H9 (cell line): ENCODE measurements around the gene ZC3HAV1. TPM values are rescaled to one million over a fixed set of nuclear protein-coding genes. Genes with fewer than 3 reads are reported as not detected.

ENCODE experiments used
- DNase-seq: peaks from one replicate; pipeline ENCODE4 v3.0.0-alpha.2; 2017
- H2AFZ ChIP-seq: one replicate; pipeline ENCODE4 v1.6.1; 2013; ENCODE audit warnings: mild to moderate bottlenecking, low read length, control low read depth, moderate library complexity
- H2AK5ac ChIP-seq: 2 replicates; pipeline ENCODE4 v1.6.1; 2013; ENCODE audit warnings: low read length, control low read depth, mixed read lengths; ENCODE audit not compliant: insufficient read length
- H2BK120ac ChIP-seq: one replicate; pipeline ENCODE4 v1.6.1; 2013; ENCODE audit warnings: low read depth, mild to moderate bottlenecking, low read length, control low read depth, inconsistent platforms; ENCODE audit not compliant: poor library complexity, severe bottlenecking
- H2BK12ac ChIP-seq: 2 replicates; pipeline ENCODE4 v1.6.1; 2013; ENCODE audit warnings: low read length, control low read depth, mixed read lengths, low read depth; ENCODE audit not compliant: insufficient read length
- H2BK15ac ChIP-seq: 2 replicates; pipeline ENCODE4 v1.6.1; 2013; ENCODE audit warnings: low read depth, low read length, control low read depth
- H2BK20ac ChIP-seq: one replicate; pipeline ENCODE4 v1.6.1; 2013; ENCODE audit warnings: low read depth, mild to moderate bottlenecking, low read length, control low read depth, inconsistent platforms; ENCODE audit not compliant: poor library complexity, severe bottlenecking
- H2BK5ac ChIP-seq: 2 replicates; pipeline ENCODE4 v1.6.1; 2013; ENCODE audit warnings: low read length, control low read depth, mixed read lengths; ENCODE audit not compliant: insufficient read length
- H3K14ac ChIP-seq: 2 replicates; pipeline ENCODE4 v1.6.1; 2013; ENCODE audit warnings: low read length, control low read depth; ENCODE audit not compliant: insufficient read depth
- H3K18ac ChIP-seq: 2 replicates; pipeline ENCODE4 v1.6.1; 2013; ENCODE audit warnings: low read depth, mild to moderate bottlenecking, mixed read lengths, low read length, control low read depth; ENCODE audit not compliant: insufficient read length
- H3K23ac ChIP-seq: 2 replicates; pipeline ENCODE4 v1.6.1; 2013; ENCODE audit warnings: low read length, control low read depth, mixed read lengths, low read depth; ENCODE audit not compliant: insufficient read length
- H3K23me2 ChIP-seq: 2 replicates; pipeline ENCODE4 v1.6.1; 2013; ENCODE audit warnings: low read depth, mild to moderate bottlenecking, mixed read lengths, low read length, control low read depth; ENCODE audit not compliant: insufficient read length, poor library complexity, severe bottlenecking
- H3K27ac ChIP-seq: 2 replicates; pipeline ENCODE4 v1.5.1; 2013; ENCODE audit warnings: low read length, control low read depth, mixed read lengths, low read depth; ENCODE audit not compliant: insufficient read length
- H3K27me3 ChIP-seq: 2 replicates; pipeline ENCODE4 v1.6.1; 2013; ENCODE audit warnings: low read length, control low read depth, inconsistent platforms; ENCODE audit not compliant: insufficient read depth
- H3K4ac ChIP-seq: 2 replicates; pipeline ENCODE4 v1.6.1; 2013; ENCODE audit warnings: low read depth, mild to moderate bottlenecking, control low read depth, inconsistent platforms, low read length, moderate library complexity
- H3K4me1 ChIP-seq: 2 replicates; pipeline ENCODE4 v1.6.1; 2013; ENCODE audit warnings: low read length, control low read depth, inconsistent platforms; ENCODE audit not compliant: insufficient read depth
- H3K4me2 ChIP-seq: 2 replicates; pipeline ENCODE4 v1.6.1; 2013; ENCODE audit warnings: low read length, control low read depth, mixed read lengths; ENCODE audit not compliant: insufficient read length, insufficient read depth
- H3K56ac ChIP-seq: 2 replicates; pipeline ENCODE4 v1.6.1; 2013; ENCODE audit warnings: low read depth, mild to moderate bottlenecking, mixed read lengths, low read length, control low read depth; ENCODE audit not compliant: insufficient read length
- H3K79me1 ChIP-seq: 2 replicates; pipeline ENCODE4 v1.6.1; 2013; ENCODE audit warnings: low read depth, mild to moderate bottlenecking, moderate library complexity, low read length, control low read depth, inconsistent platforms; ENCODE audit not compliant: insufficient read depth, poor library complexity, severe bottlenecking
- H3K79me2 ChIP-seq: 2 replicates; pipeline ENCODE4 v1.6.1; 2013; ENCODE audit warnings: low read length, control low read depth, inconsistent platforms; ENCODE audit not compliant: insufficient read depth
- H3K9ac ChIP-seq: 2 replicates; pipeline ENCODE4 v1.6.1; 2013; ENCODE audit warnings: low read length, control low read depth, mixed read lengths; ENCODE audit not compliant: insufficient read length; ENCODE audit errors: extremely low read depth
- H3K9me3 ChIP-seq: one replicate; pipeline ENCODE4 v1.6.1; 2013; ENCODE audit warnings: low read depth, low read length, inconsistent platforms; ENCODE audit not compliant: control insufficient read depth
- H3T11ph ChIP-seq: one replicate; pipeline ENCODE4 v1.6.1; 2013; ENCODE audit warnings: mild to moderate bottlenecking, low read length, control low read depth, inconsistent platforms
- H4K20me1 ChIP-seq: one replicate; pipeline ENCODE4 v1.6.1; 2013; ENCODE audit not compliant: control insufficient read depth, insufficient read length, insufficient read depth
- H4K5ac ChIP-seq: 2 replicates; pipeline ENCODE4 v1.6.1; 2013; ENCODE audit warnings: low read depth, mild to moderate bottlenecking, mixed read lengths, low read length, control low read depth; ENCODE audit not compliant: insufficient read length
- H4K8ac ChIP-seq: replicated peaks from 2 replicates; pipeline ENCODE4 v1.6.1; 2013; ENCODE audit warnings: low read length, control low read depth, mixed read lengths, low read depth; ENCODE audit not compliant: insufficient read length
- H4K91ac ChIP-seq: 2 replicates; pipeline ENCODE4 v1.6.1; 2013; ENCODE audit warnings: low read depth, mild to moderate bottlenecking, moderate library complexity, mixed read lengths, low read length, control low read depth; ENCODE audit not compliant: insufficient read length
- H3K27ac Mint-ChIP-seq, 3 experiments: 2 replicates in 2 of 3; 3 replicates in 1 of 3; pipeline ENCODE4 v1.8.0; 2020 to 2021; ENCODE audit warnings: mixed read lengths in 3 of 3, mild to moderate bottlenecking in 1 of 3, moderate library complexity in 1 of 3
- H3K27me3 Mint-ChIP-seq: 2 replicates; pipeline ENCODE4 v1.8.0; 2021; ENCODE audit warnings: low read depth, mild to moderate bottlenecking, moderate library complexity, mixed read lengths
- H3K36me3 Mint-ChIP-seq, 3 experiments: 2 replicates in 2 of 3; 3 replicates in 1 of 3; pipeline ENCODE4 v1.8.0; 2020 to 2021; ENCODE audit warnings: low read depth in 3 of 3, mixed read lengths in 3 of 3; ENCODE audit not compliant: insufficient read depth in 1 of 3
- H3K4me1 Mint-ChIP-seq, 2 experiments: 2 replicates each; pipeline ENCODE4 v1.8.0; 2020; ENCODE audit warnings: mixed read lengths in 2 of 2
- H3K4me3 Mint-ChIP-seq, 2 experiments: 2 replicates in 1 of 2; 3 replicates in 1 of 2; pipeline ENCODE4 v1.8.0; 2020 to 2021; ENCODE audit warnings: mild to moderate bottlenecking in 2 of 2, mixed read lengths in 2 of 2, moderate library complexity in 1 of 2
- H3K9me3 Mint-ChIP-seq, 2 experiments: 2 replicates in 1 of 2; 3 replicates in 1 of 2; pipeline ENCODE4 v1.8.0; 2020; ENCODE audit warnings: mild to moderate bottlenecking in 2 of 2, mixed read lengths in 2 of 2, moderate library complexity in 1 of 2
- WGBS: extraction: QIAGEN DNeasy Blood & Tissue Kit; methylation state at CpG from one replicate; pipeline ENCODE4 v1.1.7; 2013; ENCODE audit warnings: missing lambda C conversion rate, low lambda C conversion rate, mixed read lengths; ENCODE audit not compliant: insufficient read length; ENCODE audit errors: extremely low coverage; 5-methylcytosine and 5-hydroxymethylcytosine counted together
- total RNA-seq: library from RNA; stranded (reverse); gene quantifications from 2 replicates; pipeline ENCODE4 v1.2.1, GENCODE V29; 2021
- TF ChIP-seq, protein P1 (sequence below): fragments of 200-600 bp; sonication (generic); conservative IDR thresholded peaks from 3 replicates; pipeline ENCODE4 v1.8.0; 2021; ENCODE audit warnings: antibody characterized with exemption, mild to moderate bottlenecking

ZC3HAV1 gene
- total RNA-seq, 1 experiment from 2014 or later: 32.8 TPM

DNA sequence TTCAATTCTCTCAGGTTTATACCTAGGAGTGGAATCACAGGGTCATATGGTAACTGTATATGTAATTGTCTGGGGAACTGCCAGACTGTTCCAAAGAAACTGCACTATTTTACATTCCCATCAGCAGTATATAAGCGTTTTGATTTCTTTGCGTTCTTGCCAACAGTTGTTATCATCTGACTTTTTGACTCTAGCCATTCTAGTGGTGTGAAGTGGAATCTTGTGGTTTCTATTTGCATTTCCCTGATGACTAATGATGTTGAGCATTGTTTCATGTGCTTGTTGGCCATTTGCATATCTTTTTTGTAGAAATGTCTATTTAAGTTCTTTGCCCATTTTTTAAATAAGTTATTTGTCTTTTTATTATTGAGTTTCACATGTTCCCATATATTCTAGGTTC is 44.3 kb upstream of the ZC3HAV1 start:
- Histone ChIP-seq H3K4me2 (no peak overlapping the region), H3K79me2 (no peaks in the 10 kb centered on the region), H4K8ac (no peak overlapping the region), H3K23ac (no peak overlapping the region), H3K56ac (no peak overlapping the region), H3K14ac (no peak overlapping the region), H3K9me3 (no peaks in the 10 kb centered on the region), H2AK5ac (no peak overlapping the region), H3K79me1 (no peaks in the 10 kb centered on the region), H4K91ac (no peak overlapping the region), H2BK20ac (no peak overlapping the region), H2AFZ (no peak overlapping the region), H3K23me2 (no peaks in the 10 kb centered on the region), H4K5ac (no peak overlapping the region), H3K4me1 (peaks cover 3% of the 10 kb centered on the region; the same call in 1 of the 2 replicates), H3K4ac (no peak overlapping the region), H4K20me1 (no peaks in the 10 kb centered on the region), H3K18ac (no peak overlapping the region), H2BK15ac (no peak overlapping the region), H3K9ac (no peak overlapping the region), H3K27me3 (no peaks in the 10 kb centered on the region), H2BK5ac (no peak overlapping the region), H3T11ph (no peak overlapping the region), H2BK120ac (no peak overlapping the region), H2BK12ac (no peak overlapping the region), H3K27ac (no peak overlapping the region)
- Mint-ChIP-seq H3K36me3 (0 out of 7 replicates have a peak, but pooled peaks cover 0 to 2% (median 0%) of the 10 kb centered on the region in 3 experiments), H3K4me3 (no peak overlapping the region), H3K27me3 (no peaks in the 10 kb centered on the region), H3K27ac (no peak overlapping the region), H3K4me1 (peaks cover 0 to 7% of the 10 kb centered on the region in 2 experiments; a peak in 2 of 4 replicates), H3K9me3 (no peaks in the 10 kb centered on the region)
- WGBS: no CpG with 5 or more reads among the region's 2 CpGs
- DNase-seq: no peak
- TF ChIP-seq, protein P1, sequence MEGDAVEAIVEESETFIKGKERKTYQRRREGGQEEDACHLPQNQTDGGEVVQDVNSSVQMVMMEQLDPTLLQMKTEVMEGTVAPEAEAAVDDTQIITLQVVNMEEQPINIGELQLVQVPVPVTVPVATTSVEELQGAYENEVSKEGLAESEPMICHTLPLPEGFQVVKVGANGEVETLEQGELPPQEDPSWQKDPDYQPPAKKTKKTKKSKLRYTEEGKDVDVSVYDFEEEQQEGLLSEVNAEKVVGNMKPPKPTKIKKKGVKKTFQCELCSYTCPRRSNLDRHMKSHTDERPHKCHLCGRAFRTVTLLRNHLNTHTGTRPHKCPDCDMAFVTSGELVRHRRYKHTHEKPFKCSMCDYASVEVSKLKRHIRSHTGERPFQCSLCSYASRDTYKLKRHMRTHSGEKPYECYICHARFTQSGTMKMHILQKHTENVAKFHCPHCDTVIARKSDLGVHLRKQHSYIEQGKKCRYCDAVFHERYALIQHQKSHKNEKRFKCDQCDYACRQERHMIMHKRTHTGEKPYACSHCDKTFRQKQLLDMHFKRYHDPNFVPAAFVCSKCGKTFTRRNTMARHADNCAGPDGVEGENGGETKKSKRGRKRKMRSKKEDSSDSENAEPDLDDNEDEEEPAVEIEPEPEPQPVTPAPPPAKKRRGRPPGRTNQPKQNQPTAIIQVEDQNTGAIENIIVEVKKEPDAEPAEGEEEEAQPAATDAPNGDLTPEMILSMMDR: no peak
